Astrocyte (in vitro differentiated cells and primary cell): ENCODE results near the gene CELSR2.

Experiments
- CTCF ChIP-seq: IDR thresholded peaks from 2 replicates; pipeline ENCODE4 v1.5.1; 2011; ENCODE audit warnings: low read depth, mild to moderate bottlenecking, inconsistent platforms, low read length, moderate library complexity; ENCODE audit not compliant: insufficient read depth
- EZH2 ChIP-seq: IDR thresholded peaks from 2 replicates; pipeline ENCODE4 v1.6.1; 2012; ENCODE audit warnings: mild to moderate bottlenecking, low read length, inconsistent platforms; ENCODE audit not compliant: insufficient read depth

GRCh38 chr1:109282497-109282951, 33.2 kb downstream of the CELSR2 start:
- TF ChIP-seq CTCF = no peak
- no peak for TF ChIP-seq EZH2
